Measurements from ENCODE around the gene NEO1.

DNA sequence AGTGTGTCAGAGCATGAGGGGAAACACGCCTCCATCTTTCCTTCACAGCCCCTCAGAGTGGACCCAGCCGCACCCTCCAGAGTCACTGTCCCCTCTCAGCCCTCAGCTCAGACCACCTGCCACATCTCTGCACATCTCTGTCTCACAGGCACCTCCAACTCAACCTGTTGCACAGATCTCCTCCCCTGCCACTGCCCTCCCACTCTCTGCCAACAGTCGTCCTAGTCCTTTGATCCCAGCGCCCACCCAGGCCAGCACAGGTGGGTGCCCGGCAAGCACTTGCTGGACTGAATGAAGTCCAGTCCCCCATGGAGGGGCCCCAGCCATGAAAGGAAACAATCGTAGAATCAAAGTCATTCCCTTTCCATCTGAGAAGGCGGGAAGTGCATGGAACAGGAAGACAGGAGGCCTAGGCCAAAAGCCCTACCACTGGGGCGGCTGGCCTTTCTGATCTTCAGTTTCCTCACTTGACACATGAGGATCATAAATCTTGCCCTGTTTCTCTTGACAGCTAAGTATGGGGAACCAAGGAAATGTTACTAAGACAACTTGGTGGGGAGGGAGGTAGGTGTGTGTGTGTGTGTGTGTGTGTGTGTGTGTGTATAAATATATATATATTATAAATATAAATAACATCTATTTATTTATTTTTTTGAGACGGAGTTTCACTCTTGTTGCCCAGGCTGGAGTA, 288.4 kb downstream of the NEO1 start:
- TF ChIP-seq POLR2A (IDR thresholded peaks at IDR 0.05): no peak
- TF ChIP-seq CTCF (IDR thresholded peaks at IDR 0.05): no peak

Data from uterus (tissue), 2 donors.